GM21526 (cell line): ENCODE data around the gene SYNE4.
"Not testable (repeated sequence)": the region's sequence is repeated elsewhere in the genome, so short reads cannot be mapped to it uniquely, and the experiment has no call there.

Experiments
- ATAC-seq: cut with Tn5 transposase; IDR thresholded peaks from one replicate; pipeline ENCODE4 v1.9.1; 2021; ENCODE audit warnings: moderate library complexity; ENCODE audit not compliant: unreplicated experiment, low FRiP score

SYNE4 gene

GRCh38 chr19:36008336-36008978 lies at the start of gene SYNE4:
TSS of gene SYNE4 (minus strand) at chr19:36008813. CDS start at chr19:36008681, 132 bp downstream.
- no peak for ATAC-seq

GRCh38 chr19:36054733-36055686 lies 46.4 kb upstream of the SYNE4 start, which contains the start of gene WDR62:
TSS of gene WDR62 (plus strand) at chr19:36054897. CDS start at chr19:36054972, 75 bp downstream.
- ATAC-seq, result peak; percentile 61

GRCh38 chr19:36054119-36054732 lies 45.6 kb upstream of the SYNE4 start, which contains the start of gene THAP8:
TSS of gene THAP8 (minus strand) at chr19:36054285. CDS start at chr19:36054217, 68 bp downstream.
- ATAC-seq, result peak; percentile 81

GRCh38 chr19:36051637-36052036 lies 43.0 kb upstream of the SYNE4 start:
- no peak for ATAC-seq

GRCh38 chr19:36051236-36051635 lies 42.6 kb upstream of the SYNE4 start:
- ATAC-seq, result no peak

GRCh38 chr19:36049080-36049698 lies 40.6 kb upstream of the SYNE4 start:
- ATAC-seq, result no peak

GRCh38 chr19:36047835-36048234 lies 39.2 kb upstream of the SYNE4 start:
- ATAC-seq, result no peak

GRCh38 chr19:36046443-36047050 lies 37.9 kb upstream of the SYNE4 start:
- ATAC-seq, result no peak

GRCh38 chr19:36043952-36044351 lies 35.3 kb upstream of the SYNE4 start:
- no peak for ATAC-seq

- ATAC-seq, result no peak
Measured at GRCh38 chr19:36041831-36042230, 33.2 kb upstream of the SYNE4 start.

GRCh38 chr19:36041092-36041491 lies 32.5 kb upstream of the SYNE4 start:
- ATAC-seq, result not testable (repeated sequence)

- no peak for ATAC-seq
Measured at GRCh38 chr19:36040495-36040894, 31.9 kb upstream of the SYNE4 start.

GRCh38 chr19:36032251-36033104 lies 23.9 kb upstream of the SYNE4 start, which contains the start of gene CLIP3:
TSS of gene CLIP3 (minus strand) at chr19:36032873. CDS start at chr19:36032357, 516 bp downstream.
- no peak for ATAC-seq

- ATAC-seq, result no peak
Measured at GRCh38 chr19:36031308-36031707, 22.7 kb upstream of the SYNE4 start.

- no peak for ATAC-seq
Measured at GRCh38 chr19:36030264-36031148, 21.9 kb upstream of the SYNE4 start.

- ATAC-seq, result no peak
Measured at GRCh38 chr19:36028313-36029041, 19.9 kb upstream of the SYNE4 start.

GRCh38 chr19:36027696-36028095 lies 19.1 kb upstream of the SYNE4 start:
- ATAC-seq, result no peak
